Parathyroid adenoma (tissue), 2 donors: ENCODE data around the gene FOXC2.

Experiments
- H2AFZ ChIP-seq: fragments of 300-600 bp; sonication (generic); one replicate; pipeline ENCODE4 v1.7.0; 2017; ENCODE audit warnings: antibody characterized with exemption, mild to moderate bottlenecking
- H3K27ac ChIP-seq: fragments of 300-600 bp; sonication (generic); one replicate; pipeline ENCODE4 v1.7.0; 2017
- H3K27me3 ChIP-seq: fragments of 300-600 bp; sonication (generic); one replicate; pipeline ENCODE4 v1.7.0; 2017; ENCODE audit warnings: low read length; ENCODE audit not compliant: control insufficient read depth, insufficient read depth
- H3K36me3 ChIP-seq: fragments of 300-600 bp; sonication (generic); one replicate; pipeline ENCODE4 v1.7.0; 2017; ENCODE audit warnings: low read length; ENCODE audit not compliant: control insufficient read depth, insufficient read depth
- H3K4me1 ChIP-seq: fragments of 300-600 bp; sonication (generic); one replicate; pipeline ENCODE4 v1.7.0; 2017; ENCODE audit warnings: control low read depth
- H3K4me2 ChIP-seq: fragments of 300-600 bp; sonication (generic); one replicate; pipeline ENCODE4 v1.7.0; 2017; ENCODE audit warnings: low read length
- H3K4me3 ChIP-seq: fragments of 300-600 bp; sonication (generic); one replicate; pipeline ENCODE4 v1.7.0; 2017; ENCODE audit warnings: low read depth, low read length
- H3K79me2 ChIP-seq: fragments of 300-600 bp; sonication (generic); one replicate; pipeline ENCODE4 v1.7.0; 2017; ENCODE audit warnings: control low read depth
- H3K9ac ChIP-seq: fragments of 300-600 bp; sonication (generic); one replicate; pipeline ENCODE4 v1.7.0; 2017; ENCODE audit warnings: mild to moderate bottlenecking
- H3K9me3 ChIP-seq: fragments of 300-600 bp; sonication (generic); one replicate; pipeline ENCODE4 v1.7.0; 2017; ENCODE audit warnings: low read length; ENCODE audit not compliant: control insufficient read depth
- CTCF ChIP-seq: fragments of 300-600 bp; sonication (generic); IDR thresholded peaks from one replicate; pipeline ENCODE4 v1.7.0; 2017; ENCODE audit warnings: antibody characterized with exemption, mild to moderate bottlenecking
- donor health status: primary hyperparathyroidism.

Gene FOXC2

GRCh38 chr16:86571530-86571915 is 4.9 kb downstream of the FOXC2 start:
- Histone ChIP-seq H3K27me3 (peaks cover 9% of the 10 kb centered on the region), H2AFZ (no peak overlapping the region), H3K4me1 (no peaks in the 10 kb centered on the region), H3K79me2 (no peaks in the 10 kb centered on the region), H3K4me2 (no peak overlapping the region), H3K36me3 (no peaks in the 10 kb centered on the region), H3K9me3 (no peaks in the 10 kb centered on the region), H3K4me3 (no peak overlapping the region), H3K9ac (no peak overlapping the region), H3K27ac (no peak overlapping the region)
- no peak for TF ChIP-seq CTCF

- Histone ChIP-seq H3K36me3 (no peaks in the 10 kb centered on the region), H3K4me1 (no peaks in the 10 kb centered on the region), H3K4me3 (no peak overlapping the region), H3K9me3 (no peaks in the 10 kb centered on the region), H2AFZ (no peak overlapping the region), H3K79me2 (no peaks in the 10 kb centered on the region), H3K27me3 (peaks cover 9% of the 10 kb centered on the region), H3K27ac (no peak overlapping the region), H3K4me2 (no peak overlapping the region), H3K9ac (no peak overlapping the region)
- TF ChIP-seq CTCF, result no peak
These were observed 5.5 kb downstream of the FOXC2 start for GRCh38 chr16:86572041-86572521.

- no peak overlapping the region for H3K27ac ChIP-seq
These were observed 6.0 kb downstream of the FOXC2 start for GRCh38 chr16:86572606-86573005.

GRCh38 chr16:86573215-86573614 is 6.6 kb downstream of the FOXC2 start:
- H3K79me2 ChIP-seq, result no peaks in the 10 kb centered on the region
- peaks cover 9% of the 10 kb centered on the region for H3K27me3 ChIP-seq
- no peaks in the 10 kb centered on the region for H3K4me1 ChIP-seq
- no peak overlapping the region for H3K4me3 ChIP-seq
- no peak overlapping the region for H3K4me2 ChIP-seq
- no peaks in the 10 kb centered on the region for H3K9me3 ChIP-seq
- H3K9ac ChIP-seq, result no peak overlapping the region
- no peak overlapping the region for H3K27ac ChIP-seq
- TF ChIP-seq CTCF, result no peak
- H3K36me3 ChIP-seq, result no peaks in the 10 kb centered on the region
- H2AFZ ChIP-seq, result no peak overlapping the region

More at GRCh38 chr16:86572606-86573005, 6.0 kb downstream of the FOXC2 start:
- H3K4me2 ChIP-seq, result no peak overlapping the region
- no peak overlapping the region for H2AFZ ChIP-seq
- H3K4me3 ChIP-seq, result no peak overlapping the region
- H3K36me3 ChIP-seq, result no peaks in the 10 kb centered on the region
- H3K9me3 ChIP-seq, result no peaks in the 10 kb centered on the region
- H3K9ac ChIP-seq, result no peak overlapping the region
- H3K4me1 ChIP-seq, result no peaks in the 10 kb centered on the region
- no peak for TF ChIP-seq CTCF
- H3K27me3 ChIP-seq, result peaks cover 9% of the 10 kb centered on the region
- no peaks in the 10 kb centered on the region for H3K79me2 ChIP-seq
